Measurements from ENCODE around the gene ANKRD7.
"Not testable (repeated sequence)": the region's sequence is repeated elsewhere in the genome, so short reads cannot be mapped to it uniquely, and the experiment has no call there.

ANKRD7 gene

GRCh38 chr7:118214833-118215182, 9.7 kb upstream of the ANKRD7 start:
- Mint-ChIP-seq H3K4me3 (peak overlapping the region; percentile 78), H3K4me1 (ENCODE audit: low read depth) (peaks cover 11% of the 10 kb centered on the region), H3K27ac (no peak overlapping the region), H3K9me3 (no peaks in the 10 kb centered on the region), H3K36me3 (ENCODE audit: low read depth) (no peaks in the 10 kb centered on the region), H3K27me3 (ENCODE audit: low read depth) (peaks cover 34% of the 10 kb centered on the region)

- Mint-ChIP-seq H3K36me3 (ENCODE audit: low read depth) (no peaks in the 10 kb centered on the region), H3K4me1 (ENCODE audit: low read depth) (peaks cover 11% of the 10 kb centered on the region), H3K27me3 (ENCODE audit: low read depth) (peaks cover 30% of the 10 kb centered on the region), H3K27ac (no peak overlapping the region), H3K9me3 (no peaks in the 10 kb centered on the region), H3K4me3 (no peak overlapping the region)
Observed at GRCh38 chr7:118217210-118217619, 7.3 kb upstream of the ANKRD7 start.

DNA sequence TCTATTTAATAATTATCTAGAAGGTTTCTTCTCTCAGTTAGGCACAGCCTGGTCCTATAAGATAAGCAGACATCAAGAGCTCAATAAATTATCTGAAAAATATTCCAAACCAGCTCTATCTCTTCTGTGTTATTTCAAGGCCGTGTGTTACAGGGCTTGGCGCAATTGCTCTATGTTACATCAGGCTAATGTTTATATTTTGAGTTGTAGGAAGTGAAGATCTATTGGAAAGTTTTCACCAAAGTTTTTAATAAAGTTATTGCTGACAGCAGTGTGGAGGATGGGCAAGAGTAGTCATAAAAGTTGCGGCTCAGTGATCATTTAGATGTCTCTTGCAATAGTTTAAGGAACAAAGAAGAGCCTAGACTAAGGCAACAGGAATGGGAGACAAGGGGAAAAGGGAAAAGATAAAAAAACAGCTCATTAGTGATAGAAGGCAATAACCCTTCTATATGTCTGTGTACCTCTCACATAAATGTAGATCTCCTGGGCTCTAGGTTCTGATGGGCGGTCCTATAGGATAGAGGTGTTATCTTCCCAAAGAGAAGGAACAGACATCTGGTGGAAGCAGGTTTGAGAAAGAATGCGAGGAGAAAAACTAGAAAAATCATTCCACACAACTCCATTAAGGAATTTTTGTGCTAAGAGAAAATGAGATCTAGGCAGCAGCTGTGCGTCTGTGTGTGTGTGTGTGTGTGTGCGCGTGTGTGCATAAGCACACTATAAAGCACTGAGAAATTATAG, 5.9 kb upstream of the ANKRD7 start:
- Mint-ChIP-seq H3K36me3 (ENCODE audit: low read depth) (no peaks in the 10 kb centered on the region), H3K9me3 (no peaks in the 10 kb centered on the region), H3K27me3 (ENCODE audit: low read depth) (peaks cover 26% of the 10 kb centered on the region), H3K4me3 (no peak overlapping the region), H3K27ac (no peak overlapping the region), H3K4me1 (ENCODE audit: low read depth) (peaks cover 11% of the 10 kb centered on the region)

- Mint-ChIP-seq H3K27ac (no peak overlapping the region), H3K4me1 (ENCODE audit: low read depth) (peaks cover 7% of the 10 kb centered on the region), H3K27me3 (ENCODE audit: low read depth) (peaks cover 23% of the 10 kb centered on the region), H3K9me3 (no peaks in the 10 kb centered on the region), H3K36me3 (ENCODE audit: low read depth) (no peaks in the 10 kb centered on the region), H3K4me3 (no peak overlapping the region)
Observed at GRCh38 chr7:118219157-118219512, 5.4 kb upstream of the ANKRD7 start.

- Mint-ChIP-seq H3K36me3 (ENCODE audit: low read depth) (no peaks in the 10 kb centered on the region), H3K27ac (no peak overlapping the region)
Observed at GRCh38 chr7:118220583-118220982, 3.9 kb upstream of the ANKRD7 start.

DNA sequence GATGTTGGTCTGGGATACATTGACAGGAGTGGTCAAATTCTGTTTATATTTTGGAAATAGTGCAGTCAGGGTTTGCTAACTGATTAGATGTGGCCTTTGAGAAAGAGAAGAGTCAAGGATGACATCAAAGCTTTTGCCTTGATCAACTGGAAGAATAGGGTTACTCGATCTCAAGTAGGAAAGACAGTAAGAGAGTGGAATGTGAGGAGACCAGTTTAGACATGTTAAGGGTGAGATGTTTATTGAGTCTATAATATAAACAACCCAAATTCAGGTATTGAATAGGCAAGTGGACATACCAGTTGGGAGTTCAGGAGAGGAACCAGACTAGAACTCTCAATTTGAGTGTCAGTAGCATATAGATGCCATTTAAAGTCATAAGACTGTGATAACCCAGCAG, 1.9 kb upstream of the ANKRD7 start:
- H3K4me1 Mint-ChIP-seq (ENCODE audit: low read depth): no peaks in the 10 kb centered on the region
- H3K4me3 Mint-ChIP-seq: no peak overlapping the region
- no peaks in the 10 kb centered on the region for H3K36me3 Mint-ChIP-seq (ENCODE audit: low read depth)
- H3K27me3 Mint-ChIP-seq (ENCODE audit: low read depth): peaks cover 10% of the 10 kb centered on the region
- H3K9me3 Mint-ChIP-seq: no peaks in the 10 kb centered on the region
- no peak overlapping the region for H3K27ac Mint-ChIP-seq

More at GRCh38 chr7:118220583-118220982, 3.9 kb upstream of the ANKRD7 start:
- peaks cover 10% of the 10 kb centered on the region for H3K27me3 Mint-ChIP-seq (ENCODE audit: low read depth)
- H3K9me3 Mint-ChIP-seq: no peaks in the 10 kb centered on the region
- H3K4me1 Mint-ChIP-seq (ENCODE audit: low read depth): no peaks in the 10 kb centered on the region
- no peak overlapping the region for H3K4me3 Mint-ChIP-seq

GRCh38 chr7:118232837-118233236, 8.3 kb downstream of the ANKRD7 start:
- H3K9me3 Mint-ChIP-seq: no peaks in the 10 kb centered on the region
- H3K36me3 Mint-ChIP-seq (ENCODE audit: low read depth): no peaks in the 10 kb centered on the region
- peaks cover 5% of the 10 kb centered on the region for H3K27me3 Mint-ChIP-seq (ENCODE audit: low read depth)
- no peak overlapping the region for H3K27ac Mint-ChIP-seq
- H3K4me1 Mint-ChIP-seq (ENCODE audit: low read depth): no peaks in the 10 kb centered on the region
- H3K4me3 Mint-ChIP-seq: no peak overlapping the region

- no peaks in the 10 kb centered on the region for H3K4me1 Mint-ChIP-seq (ENCODE audit: low read depth)
- H3K9me3 Mint-ChIP-seq: no peaks in the 10 kb centered on the region
- H3K36me3 Mint-ChIP-seq (ENCODE audit: low read depth): no peaks in the 10 kb centered on the region
- no peak overlapping the region for H3K4me3 Mint-ChIP-seq
- no peak overlapping the region for H3K27ac Mint-ChIP-seq
- H3K27me3 Mint-ChIP-seq (ENCODE audit: low read depth): peaks cover 5% of the 10 kb centered on the region
Observed at GRCh38 chr7:118233799-118234198, 9.3 kb downstream of the ANKRD7 start.

GRCh38 chr7:118239014-118239413, 14.5 kb downstream of the ANKRD7 start:
- Mint-ChIP-seq H3K27me3 (ENCODE audit: low read depth) (no peaks in the 10 kb centered on the region), H3K4me1 (ENCODE audit: low read depth) (no peaks in the 10 kb centered on the region), H3K36me3 (ENCODE audit: low read depth) (no peaks in the 10 kb centered on the region), H3K9me3 (no peaks in the 10 kb centered on the region), H3K4me3 (no peak overlapping the region), H3K27ac (no peak overlapping the region)

DNA sequence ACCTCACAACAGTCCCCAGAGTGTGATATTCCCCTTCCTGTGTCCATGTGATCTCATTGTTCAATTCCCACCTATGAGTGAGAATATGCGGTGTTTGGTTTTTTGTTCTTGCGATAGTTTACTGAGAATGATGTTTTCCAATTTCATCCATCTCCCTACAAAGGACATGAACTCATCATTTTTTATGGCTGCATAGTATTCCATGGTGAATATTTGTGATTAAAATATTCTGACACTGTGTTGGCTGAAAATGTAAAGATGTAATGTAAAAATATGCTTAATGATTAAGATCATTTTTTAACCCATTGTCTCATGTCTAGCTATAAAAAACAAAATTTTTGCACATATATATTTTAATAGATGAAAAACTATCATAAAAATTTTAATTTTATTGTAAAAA, 15.8 kb downstream of the ANKRD7 start:
- H3K36me3 Mint-ChIP-seq (ENCODE audit: low read depth); H3K27me3 Mint-ChIP-seq (ENCODE audit: low read depth); H3K4me1 Mint-ChIP-seq (ENCODE audit: low read depth); H3K9me3 Mint-ChIP-seq; H3K27ac Mint-ChIP-seq; H3K4me3 Mint-ChIP-seq: not testable (repeated sequence)

DNA sequence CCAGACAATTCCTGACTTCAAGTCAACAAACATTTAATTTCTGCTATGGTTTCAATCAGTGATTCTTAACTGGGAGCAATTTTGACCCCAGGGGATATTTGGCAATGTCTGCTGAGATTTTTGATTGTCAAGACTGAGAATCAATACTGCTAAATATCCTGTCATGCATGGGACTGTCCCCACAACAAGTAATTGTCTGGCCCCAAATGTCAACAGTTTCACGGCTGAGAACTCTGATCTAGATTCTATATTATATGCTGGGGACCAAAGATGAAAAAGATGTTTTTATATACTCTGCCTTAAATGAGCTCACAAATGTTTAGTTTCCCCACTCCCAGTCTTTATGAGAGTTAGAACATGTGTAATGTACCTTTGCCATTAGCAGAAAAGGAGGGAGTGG, 19.2 kb downstream of the ANKRD7 start:
- H3K27ac Mint-ChIP-seq: no peak overlapping the region
- H3K4me1 Mint-ChIP-seq (ENCODE audit: low read depth): no peaks in the 10 kb centered on the region
- no peaks in the 10 kb centered on the region for H3K9me3 Mint-ChIP-seq
- H3K4me3 Mint-ChIP-seq: no peak overlapping the region
- H3K36me3 Mint-ChIP-seq (ENCODE audit: low read depth): no peaks in the 10 kb centered on the region
- H3K27me3 Mint-ChIP-seq (ENCODE audit: low read depth): peaks cover 7% of the 10 kb centered on the region

- no peak overlapping the region for H3K27ac Mint-ChIP-seq
- H3K4me3 Mint-ChIP-seq: no peak overlapping the region
- H3K9me3 Mint-ChIP-seq: no peaks in the 10 kb centered on the region
- peaks cover 11% of the 10 kb centered on the region for H3K27me3 Mint-ChIP-seq (ENCODE audit: low read depth)
- H3K36me3 Mint-ChIP-seq (ENCODE audit: low read depth): no peaks in the 10 kb centered on the region
- no peaks in the 10 kb centered on the region for H3K4me1 Mint-ChIP-seq (ENCODE audit: low read depth)
Observed at GRCh38 chr7:118245267-118246040, 20.9 kb downstream of the ANKRD7 start.

DNA sequence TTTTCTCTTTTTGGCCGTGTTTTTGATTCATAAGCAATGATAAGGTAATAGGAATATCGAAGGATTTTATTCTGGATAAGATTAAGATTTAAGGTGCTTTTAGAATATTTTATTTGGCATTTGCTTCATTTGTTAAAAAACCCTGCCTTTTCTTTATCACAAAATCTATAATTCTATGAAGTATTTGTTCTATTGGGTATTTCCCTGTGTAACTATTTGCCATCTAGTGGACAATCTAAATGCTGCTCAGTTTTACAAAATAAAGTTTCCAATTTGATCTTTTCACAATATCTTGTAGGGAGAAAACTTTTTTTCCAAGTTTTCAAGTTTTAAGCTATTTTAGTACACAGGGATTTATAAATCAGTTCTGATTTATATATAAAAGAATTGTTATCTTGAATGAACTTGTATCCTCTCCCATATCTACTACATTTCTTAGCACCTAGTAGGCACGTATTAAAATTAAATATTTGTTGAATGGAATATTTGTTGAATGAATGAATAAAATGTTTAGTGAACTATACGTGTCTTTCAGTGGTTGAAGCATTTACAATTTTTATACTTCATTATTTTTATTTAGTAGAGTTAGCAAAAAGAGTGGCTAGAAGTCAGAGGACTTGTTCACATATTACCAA, 26.5 kb downstream of the ANKRD7 start:
- Mint-ChIP-seq H3K27ac (no peak overlapping the region), H3K9me3 (no peaks in the 10 kb centered on the region), H3K36me3 (ENCODE audit: low read depth) (no peaks in the 10 kb centered on the region), H3K27me3 (ENCODE audit: low read depth) (peaks cover 11% of the 10 kb centered on the region), H3K4me1 (ENCODE audit: low read depth) (no peaks in the 10 kb centered on the region), H3K4me3 (no peak overlapping the region)

DNA sequence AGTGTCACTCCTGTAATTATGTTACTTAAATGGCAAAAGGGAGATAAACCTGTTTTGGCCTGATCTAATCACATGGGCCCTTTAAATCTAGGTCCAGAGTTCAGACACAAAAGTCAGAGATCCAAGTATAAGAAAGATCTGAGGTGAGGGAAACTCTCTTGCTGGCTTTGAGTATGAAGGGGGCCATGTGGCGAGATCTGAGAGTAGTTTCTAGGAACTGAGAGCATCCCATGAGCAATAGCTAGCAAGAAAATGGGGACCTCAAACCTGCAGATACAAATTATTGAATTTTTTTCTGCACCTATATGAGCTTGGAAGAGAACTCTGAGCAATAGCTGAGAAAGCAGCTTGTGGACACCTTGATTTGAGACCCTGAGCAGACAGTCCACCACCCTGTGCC, 27.6 kb downstream of the ANKRD7 start:
- H3K36me3 Mint-ChIP-seq (ENCODE audit: low read depth): no peaks in the 10 kb centered on the region

DNA sequence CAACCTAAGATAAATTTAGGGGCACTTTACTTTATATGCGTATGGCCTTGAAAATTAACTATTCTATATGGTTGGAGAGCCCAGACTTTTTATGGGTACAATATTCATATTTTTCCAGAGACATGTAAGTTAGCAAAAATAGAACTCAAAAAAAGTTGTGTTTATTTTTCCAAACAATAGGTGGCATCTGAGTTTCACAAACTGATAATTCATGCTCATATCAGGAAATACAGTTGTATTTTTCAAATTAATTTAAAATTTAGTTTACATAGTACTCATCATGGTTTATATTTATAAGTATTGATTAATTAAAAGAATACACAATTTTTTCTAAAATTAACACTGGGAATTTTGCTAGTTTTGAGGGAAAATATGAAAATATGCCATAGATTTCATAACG, 34.6 kb downstream of the ANKRD7 start:
- H3K4me3 Mint-ChIP-seq: no peak overlapping the region
- H3K4me1 Mint-ChIP-seq (ENCODE audit: low read depth): no peaks in the 10 kb centered on the region
- no peaks in the 10 kb centered on the region for H3K36me3 Mint-ChIP-seq (ENCODE audit: low read depth)
- no peaks in the 10 kb centered on the region for H3K9me3 Mint-ChIP-seq
- no peak overlapping the region for H3K27ac Mint-ChIP-seq
- H3K27me3 Mint-ChIP-seq (ENCODE audit: low read depth): peaks cover 10% of the 10 kb centered on the region

More for the DNA sequence above, 27.6 kb downstream of the ANKRD7 start:
- H3K9me3 Mint-ChIP-seq: no peaks in the 10 kb centered on the region
- H3K4me1 Mint-ChIP-seq (ENCODE audit: low read depth): no peaks in the 10 kb centered on the region
- no peak overlapping the region for H3K4me3 Mint-ChIP-seq
- no peak overlapping the region for H3K27ac Mint-ChIP-seq
- peaks cover 9% of the 10 kb centered on the region for H3K27me3 Mint-ChIP-seq (ENCODE audit: low read depth)

All from T-helper 1 cell treated with Interleukin-12 subunit alpha and Interleukin-12 subunit beta and Interleukin-4 antibody, amounts not matched to agents 30 μg/mL and 1 μg/mL, for 36 hours (primary cell).